Ovary (tissue), 3 donors: Measurements from ENCODE around the gene ARID3C.

ENCODE experiments used
- EP300 ChIP-seq: sonication (generic); formaldehyde crosslinking; IDR thresholded peaks from one replicate; pipeline ENCODE4 v1.6.1; 2017; ENCODE audit warnings: antibody characterized with exemption
- POLR2A ChIP-seq: fragments of 450-650 bp; IDR thresholded peaks from one replicate; pipeline ENCODE4 v1.6.1; 2017; ENCODE audit warnings: antibody characterized with exemption, mild to moderate bottlenecking, moderate library complexity
- TF ChIP-seq, protein P1 (sequence below), 3 donors: fragments of 450-650 bp in 2 of 3; fragments of 200-600 bp in 1 of 3; IDR thresholded peaks; one replicate each; pipeline versions ENCODE4 v1.5.1 to v1.8.0; 2016 to 2022; ENCODE audit warnings: antibody characterized with exemption in 3 of 3, mild to moderate bottlenecking in 1 of 3
- donor health status: DM: no; HTN: no; CAD: no.

DNA sequence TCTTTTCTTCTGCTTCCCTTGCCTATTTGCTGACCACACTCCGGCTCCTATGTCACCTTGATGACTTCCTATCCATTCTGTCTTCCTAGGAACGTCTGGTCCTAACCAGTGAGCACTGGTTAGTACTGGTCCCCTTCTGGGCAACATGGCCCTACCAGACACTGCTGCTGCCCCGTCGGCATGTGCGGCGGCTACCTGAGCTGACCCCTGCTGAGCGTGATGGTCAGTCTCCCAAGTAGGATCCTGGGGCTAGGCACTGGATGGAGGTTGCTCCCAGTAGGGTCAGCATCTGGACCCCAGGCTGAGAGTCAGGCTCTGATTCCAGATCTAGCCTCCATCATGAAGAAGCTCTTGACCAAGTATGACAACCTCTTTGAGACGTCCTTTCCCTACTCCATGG lies 19.8 kb upstream of the ARID3C start:
- TF ChIP-seq, protein P1, sequence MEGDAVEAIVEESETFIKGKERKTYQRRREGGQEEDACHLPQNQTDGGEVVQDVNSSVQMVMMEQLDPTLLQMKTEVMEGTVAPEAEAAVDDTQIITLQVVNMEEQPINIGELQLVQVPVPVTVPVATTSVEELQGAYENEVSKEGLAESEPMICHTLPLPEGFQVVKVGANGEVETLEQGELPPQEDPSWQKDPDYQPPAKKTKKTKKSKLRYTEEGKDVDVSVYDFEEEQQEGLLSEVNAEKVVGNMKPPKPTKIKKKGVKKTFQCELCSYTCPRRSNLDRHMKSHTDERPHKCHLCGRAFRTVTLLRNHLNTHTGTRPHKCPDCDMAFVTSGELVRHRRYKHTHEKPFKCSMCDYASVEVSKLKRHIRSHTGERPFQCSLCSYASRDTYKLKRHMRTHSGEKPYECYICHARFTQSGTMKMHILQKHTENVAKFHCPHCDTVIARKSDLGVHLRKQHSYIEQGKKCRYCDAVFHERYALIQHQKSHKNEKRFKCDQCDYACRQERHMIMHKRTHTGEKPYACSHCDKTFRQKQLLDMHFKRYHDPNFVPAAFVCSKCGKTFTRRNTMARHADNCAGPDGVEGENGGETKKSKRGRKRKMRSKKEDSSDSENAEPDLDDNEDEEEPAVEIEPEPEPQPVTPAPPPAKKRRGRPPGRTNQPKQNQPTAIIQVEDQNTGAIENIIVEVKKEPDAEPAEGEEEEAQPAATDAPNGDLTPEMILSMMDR (IDR thresholded peaks at IDR 0.05) = no peak
- TF ChIP-seq POLR2A = no peak
- no peak for TF ChIP-seq EP300
